HFFc6 (cell line): ENCODE data around the gene PSME3IP1. TPM values are rescaled to one million over a fixed set of nuclear protein-coding genes. Genes with fewer than 3 reads are reported as not detected.

Experiments
- DNase-seq: peaks from one replicate; pipeline ENCODE4 v3.0.0-alpha.2; 2018
- H3K27ac Mint-ChIP-seq: 2 replicates; pipeline ENCODE4 v1.8.0; 2020; ENCODE audit warnings: mild to moderate bottlenecking, mixed read lengths
- H3K27me3 Mint-ChIP-seq: 2 replicates; pipeline ENCODE4 v1.8.0; 2021; ENCODE audit warnings: mild to moderate bottlenecking, moderate library complexity, mixed read lengths; ENCODE audit not compliant: insufficient read depth
- H3K36me3 Mint-ChIP-seq: 2 replicates; pipeline ENCODE4 v1.8.0; 2021; ENCODE audit warnings: low read depth, mixed read lengths
- H3K4me1 Mint-ChIP-seq: 2 replicates; pipeline ENCODE4 v1.8.0; 2020; ENCODE audit warnings: low read depth, mixed read lengths
- H3K4me3 Mint-ChIP-seq: 2 replicates; pipeline ENCODE4 v1.8.0; 2020; ENCODE audit warnings: mild to moderate bottlenecking, moderate library complexity, mixed read lengths
- H3K9me3 Mint-ChIP-seq: 2 replicates; pipeline ENCODE4 v1.8.0; 2020; ENCODE audit warnings: mild to moderate bottlenecking, mixed read lengths
- CTCF ChIP-seq: fragments of 200-600 bp; sonication (generic); IDR thresholded peaks from 2 replicates; pipeline ENCODE4 v1.5.0; 2021; ENCODE audit warnings: antibody characterized with exemption, mild to moderate bottlenecking
- total RNA-seq, 6 experiments: library from RNA; stranded (reverse); fragmentation: NEBNext Ultra II Directional; extraction: Animal tissue kit (Norgen Biotek cat#: 25700); gene quantifications; 2 replicates in 1 of 6; 3 replicates in 5 of 6; pipeline ENCODE4 v1.2.3, GENCODE V29; 2021

The PSME3IP1 gene
- total RNA-seq, 6 experiments from 2014 or later: 55.9 to 85.0 (median 76.5) TPM

- no peak for DNase-seq
- H3K27me3 Mint-ChIP-seq: no peaks in the 10 kb centered on the region; the same call in 1 of the 2 replicates
- H3K36me3 Mint-ChIP-seq: no peaks in the 10 kb centered on the region
- no peaks in the 10 kb centered on the region for H3K4me1 Mint-ChIP-seq
- H3K9me3 Mint-ChIP-seq: no peaks in the 10 kb centered on the region
- H3K4me3 Mint-ChIP-seq: no peak overlapping the region
- TF ChIP-seq CTCF: no peak
- no peak overlapping the region for H3K27ac Mint-ChIP-seq
Observed at GRCh38 chr16:57133886-57134285, 52.0 kb downstream of the PSME3IP1 start.

- DNase-seq: no peak
- Mint-ChIP-seq H3K4me1 (no peaks in the 10 kb centered on the region), H3K27me3 (no peaks in the 10 kb centered on the region; the same call in 1 of the 2 replicates), H3K4me3 (no peak overlapping the region), H3K27ac (no peak overlapping the region), H3K9me3 (no peaks in the 10 kb centered on the region), H3K36me3 (no peaks in the 10 kb centered on the region)
- no peak for TF ChIP-seq CTCF
Observed at GRCh38 chr16:57133031-57133430, 52.8 kb downstream of the PSME3IP1 start.

- H3K27ac Mint-ChIP-seq: no peak overlapping the region
Observed at GRCh38 chr16:57132470-57132869, 53.4 kb downstream of the PSME3IP1 start.

GRCh38 chr16:57131351-57131970 lies 54.4 kb downstream of the PSME3IP1 start:
- TF ChIP-seq CTCF: no peak
- Mint-ChIP-seq H3K27me3 (no peaks in the 10 kb centered on the region; the same call in 1 of the 2 replicates), H3K4me1 (peaks cover 6% of the 10 kb centered on the region; the same call in 1 of the 2 replicates), H3K36me3 (no peaks in the 10 kb centered on the region), H3K9me3 (no peaks in the 10 kb centered on the region), H3K27ac (no peak overlapping the region), H3K4me3 (no peak overlapping the region)
- DNase-seq: no peak

More at GRCh38 chr16:57132470-57132869, 53.4 kb downstream of the PSME3IP1 start:
- Mint-ChIP-seq H3K27me3 (no peaks in the 10 kb centered on the region; the same call in 1 of the 2 replicates), H3K4me3 (no peak overlapping the region), H3K4me1 (no peaks in the 10 kb centered on the region), H3K9me3 (no peaks in the 10 kb centered on the region), H3K36me3 (no peaks in the 10 kb centered on the region)
- DNase-seq: no peak
- TF ChIP-seq CTCF: no peak

- no peak overlapping the region for H3K27ac Mint-ChIP-seq
- no peak overlapping the region for H3K4me3 Mint-ChIP-seq
- H3K4me1 Mint-ChIP-seq: peaks cover 6% of the 10 kb centered on the region; the same call in 1 of the 2 replicates
- TF ChIP-seq CTCF: no peak
- no peaks in the 10 kb centered on the region for H3K9me3 Mint-ChIP-seq
- no peaks in the 10 kb centered on the region; the same call in none of the 2 replicates for H3K27me3 Mint-ChIP-seq
- no peaks in the 10 kb centered on the region for H3K36me3 Mint-ChIP-seq
- DNase-seq: no peak
Observed at GRCh38 chr16:57130950-57131321, 54.9 kb downstream of the PSME3IP1 start.
